Heart left ventricle (tissue), 13 donors: ENCODE data around the gene THADA.

Experiments used
- CTCF ChIP-seq, 12 donors: fragments of 200-600 bp; sonication (generic) in 4 of 12; IDR thresholded peaks; one replicate each; pipeline versions ENCODE4 v1.5.0 to v1.8.0; 2018 to 2022; ENCODE audit warnings: antibody characterized with exemption in 12 of 12, mild to moderate bottlenecking in 5 of 12
- POLR2A ChIP-seq, 2 donors: fragments of 450-650 bp; IDR thresholded peaks; one replicate each; pipeline ENCODE4 v1.6.1; 2017; ENCODE audit warnings: antibody characterized with exemption in 2 of 2, mild to moderate bottlenecking in 2 of 2, moderate library complexity in 2 of 2
- donor health status: ischemic (EF 13 %, LVEDD 7.1; RV severe dilation, severe dysfunction).
- donor health status: DM: no; HTN: yes; CAD: no.
- donor health status: DM: no; HTN: no; CAD: no.
- donor health status: ischemic (EF 25% LVEDD 6.9; RV normal size, moderate dysfunction).
- donor health status: ischemic (EF 25% LVEDD 5.7; RV mildly dilated, moderate dysfunction).
- donor health status: ischemic (EF 35%, LVEDD 5.7; RV mildly dilated, moderate dysfunction).
- donor health status: nonischemic (EF 11% LVEDD 7.7; RV severe dilation, severe dysfunction).
- donor health status: DM: yes; HTN: yes; CAD: no.
- donor health status: PGD.
- donor health status: ischemic (EF 29% LVEDD 5.4; RV normal size, mild dysfunction).
- donor health status: nonischemic (EF 23%, LVEDD 6.1; RV moderate dilation, normal function).

- no peak for TF ChIP-seq POLR2A (IDR thresholded peaks at IDR 0.05)
- TF ChIP-seq CTCF (IDR thresholded peaks at IDR 0.05): no peak
Observed at GRCh38 chr2:43312755-43313641, 282.8 kb downstream of the THADA start.
